Measurements from ENCODE around the gene BCHE.

The BCHE gene

GRCh38 chr3:165837058-165837525 lies at the start of gene BCHE:
BCHE (minus strand) TSS chr3:165837423; CDS start chr3:165831033, 6,390 bp downstream.
- no peak within 1 kb of the TSS for H3K4me3 ChIP-seq (ENCODE audit: low read depth, low read length)
- DNase-seq (ENCODE audit: low read depth) = no peak
- no peak for TF ChIP-seq CTCF (IDR thresholded peaks at IDR 0.05; ENCODE audit: insufficient read depth, low read depth, low read length, missing control alignments)

GRCh38 chr3:165885558-165886270 lies 48.5 kb upstream of the BCHE start:
- no peak for DNase-seq (ENCODE audit: low read depth)
- no peak overlapping the region for H3K4me3 ChIP-seq (ENCODE audit: low read depth, low read length)
- TF ChIP-seq CTCF (IDR thresholded peaks at IDR 0.05; ENCODE audit: insufficient read depth, low read depth, low read length, missing control alignments) = no peak

- no peak overlapping the region for H3K4me3 ChIP-seq (ENCODE audit: low read depth, low read length)
- no peak for TF ChIP-seq CTCF (IDR thresholded peaks at IDR 0.05; ENCODE audit: insufficient read depth, low read depth, low read length, missing control alignments)
These were observed 47.3 kb upstream of the BCHE start for GRCh38 chr3:165884518-165884917.

GRCh38 chr3:165883863-165884478 lies 46.7 kb upstream of the BCHE start:
- H3K4me3 ChIP-seq (ENCODE audit: low read depth, low read length) = peak overlapping the region; percentile 30
- TF ChIP-seq CTCF (IDR thresholded peaks at IDR 0.05; ENCODE audit: insufficient read depth, low read depth, low read length, missing control alignments) = no peak
- no peak for DNase-seq (ENCODE audit: low read depth)

More at GRCh38 chr3:165884518-165884917, 47.3 kb upstream of the BCHE start:
- no peak for DNase-seq (ENCODE audit: low read depth)

- no peak overlapping the region for H3K4me3 ChIP-seq (ENCODE audit: low read depth, low read length)
- DNase-seq (ENCODE audit: low read depth) = no peak
- no peak for TF ChIP-seq CTCF (IDR thresholded peaks at IDR 0.05; ENCODE audit: insufficient read depth, low read depth, low read length, missing control alignments)
These were observed 45.9 kb upstream of the BCHE start for GRCh38 chr3:165883117-165883516.

GRCh38 chr3:165875644-165876043 lies 38.4 kb upstream of the BCHE start:
- TF ChIP-seq CTCF (IDR thresholded peaks at IDR 0.05; ENCODE audit: insufficient read depth, low read depth, low read length, missing control alignments) = no peak
- DNase-seq (ENCODE audit: low read depth) = no peak
- no peak overlapping the region for H3K4me3 ChIP-seq (ENCODE audit: low read depth, low read length)
